Left lung (tissue), 10 donors: Measurements from ENCODE around the gene CAND2. TPM values are rescaled to one million over a fixed set of nuclear protein-coding genes. Genes with fewer than 3 reads are reported as not detected.
"Not testable (repeated sequence)": the region's sequence is repeated elsewhere in the genome, so short reads cannot be mapped to it uniquely, and the experiment has no call there.

Experiments
- ATAC-seq: fragments of 200-7000 bp; cut with Tn5 transposase; one replicate; pipeline ENCODE4 v1.9.1; 2020; ENCODE audit warnings: moderate library complexity
- DNase-seq, 4 donors: peaks; one replicate each; pipeline ENCODE4 v3.0.0-alpha.2; 2013 to 2020
- H3K27ac ChIP-seq, 2 donors: fragments of 200-600 bp; sonication (generic) in 1 of 2; one replicate each; pipeline versions ENCODE4 v1.5.0 to v1.8.0; 2020 to 2021
- H3K27me3 ChIP-seq, 2 donors: fragments of 200-600 bp; sonication (generic) in 1 of 2; one replicate each; pipeline versions ENCODE4 v1.5.0 to v1.8.0; 2020 to 2021
- H3K36me3 ChIP-seq, 2 donors: fragments of 200-600 bp; sonication (generic) in 1 of 2; one replicate each; pipeline versions ENCODE4 v1.5.0 to v1.8.0; 2020 to 2021
- H3K4me1 ChIP-seq, 2 donors: fragments of 200-600 bp; one replicate each; pipeline ENCODE4 v1.8.0; 2021
- H3K4me3 ChIP-seq, 2 donors: fragments of 200-600 bp; sonication (generic) in 1 of 2; one replicate each; pipeline versions ENCODE4 v1.5.0 to v1.8.0; 2020 to 2021; ENCODE audit warnings: mild to moderate bottlenecking in 1 of 2
- H3K9me3 ChIP-seq, 2 donors: fragments of 200-600 bp; sonication (generic) in 1 of 2; one replicate each; pipeline versions ENCODE4 v1.5.0 to v1.8.0; 2020 to 2021
- CTCF ChIP-seq, 2 donors: fragments of 200-600 bp; sonication (generic) in 1 of 2; IDR thresholded peaks; one replicate each; pipeline versions ENCODE4 v1.5.0 to v1.8.0; 2021; ENCODE audit warnings: antibody characterized with exemption in 2 of 2
- intact Hi-C, 2 donors: fragments of 100-400 bp; cut with DNase I; formaldehyde crosslinking; loops; one replicate each; pipeline versions ENCODE4 v1.11.2 to v1.14.2; 2022
- polyA plus RNA-seq, 6 donors: library from polyadenylated mRNA; unstranded; fragments of 120-200 nt; gene quantifications; one replicate each; pipeline ENCODE4 v1.2.1, GENCODE V29; 2013; ENCODE audit not compliant: insufficient read length in 6 of 6
- total RNA-seq, 2 donors: library from RNA; stranded (reverse); fragmentation: NEBNext Ultra II Directional; extraction: Animal tissue kit (Norgen Biotek cat#: 25700); gene quantifications; one replicate each; pipeline ENCODE4 v1.2.1, GENCODE V29; 2021
- donor health status: DM: no; HTN: yes; CAD: no.
- donor health status: DM: no; HTN: no; CAD: no.

Gene CAND2
- total and polyA plus RNA-seq, 8 donors, result 3.7 to 8.8 (median 6.8) TPM

DNA sequence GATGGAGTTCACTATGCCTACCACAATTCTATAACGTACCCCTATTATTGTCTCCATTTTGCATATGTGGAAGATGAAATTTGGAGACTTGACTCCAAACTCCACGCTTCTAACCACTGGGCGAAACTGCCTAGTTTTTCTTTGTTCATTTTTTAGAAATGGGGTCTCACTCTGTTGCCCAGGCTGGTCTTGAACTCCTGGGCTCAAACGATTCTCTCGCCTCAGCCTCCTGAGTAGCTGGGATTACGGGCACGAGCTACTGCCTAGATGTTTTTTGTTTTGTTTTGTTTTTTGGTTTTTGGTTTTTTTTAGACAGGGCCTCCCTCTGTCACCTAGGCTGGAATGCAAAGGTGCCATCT lies 45.5 kb downstream of the CAND2 start:
- intact Hi-C loops, result no loop called here
- peak in 1 of 2 donors; percentile 11 for TF ChIP-seq CTCF (IDR thresholded peaks at IDR 0.05)
- DNase-seq, result no peak
- Histone ChIP-seq H3K4me3 (peak overlapping the region in 1 of 2 donors; percentile 88), H3K27me3 (no peaks in the 10 kb centered on the region), H3K9me3 (no peaks in the 10 kb centered on the region), H3K4me1 (peaks cover 28 to 39% of the 10 kb centered on the region in 2 donors), H3K36me3 (peaks cover 0 to 32% of the 10 kb centered on the region in 2 donors), H3K27ac (peak overlapping the region; percentile 92 to 98)
- no peak for ATAC-seq

- TF ChIP-seq CTCF (IDR thresholded peaks at IDR 0.05), result no peak
- Histone ChIP-seq H3K9me3 (no peaks in the 10 kb centered on the region), H3K27me3 (no peaks in the 10 kb centered on the region), H3K4me1 (peaks cover 28 to 35% of the 10 kb centered on the region in 2 donors), H3K4me3 (no peak overlapping the region), H3K27ac (no peak overlapping the region), H3K36me3 (peaks cover 0 to 27% of the 10 kb centered on the region in 2 donors)
- DNase-seq, result no peak
- intact Hi-C loops, result no loop called here
- no peak for ATAC-seq
Observed at GRCh38 chr3:12842469-12842868, 46.0 kb downstream of the CAND2 start.

DNA sequence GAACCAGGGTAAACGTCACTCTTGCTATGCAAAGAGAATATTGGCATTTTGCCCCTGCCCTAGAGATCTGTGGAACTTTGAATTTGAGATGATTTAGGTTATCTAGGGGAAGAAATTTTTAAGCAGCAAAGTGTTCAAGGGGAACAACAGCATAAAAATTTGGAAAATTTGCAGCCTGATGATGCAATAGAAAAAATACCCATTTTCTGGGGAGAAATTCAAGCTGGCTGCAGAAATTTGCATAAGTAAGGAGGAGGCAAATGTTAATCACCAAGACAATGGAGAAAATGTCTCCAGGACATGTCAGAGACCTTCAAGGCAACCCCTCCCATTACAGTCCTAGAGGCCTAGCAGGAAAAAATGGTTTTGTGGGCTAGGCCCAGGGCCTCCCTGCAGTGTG lies 49.3 kb downstream of the CAND2 start:
- no peaks in the 10 kb centered on the region for H3K27me3 ChIP-seq
- intact Hi-C loops, result no loop called here
- TF ChIP-seq CTCF (IDR thresholded peaks at IDR 0.05), result no peak
- no peak overlapping the region for H3K27ac ChIP-seq
- ATAC-seq (no peak), DNase-seq (no peak)
- H3K9me3 ChIP-seq, result no peaks in the 10 kb centered on the region
- H3K36me3 ChIP-seq, result no peaks in the 10 kb centered on the region
- no peak overlapping the region for H3K4me3 ChIP-seq
- H3K4me1 ChIP-seq, result peaks cover 0 to 3% of the 10 kb centered on the region in 2 donors

- intact Hi-C loops, result no loop called here
Observed at GRCh38 chr3:12852201-12852600, 55.7 kb downstream of the CAND2 start.

GRCh38 chr3:12853847-12854246 lies 57.4 kb downstream of the CAND2 start:
- peaks cover 0 to 10% of the 10 kb centered on the region in 2 donors for H3K27me3 ChIP-seq
- DNase-seq, H3K9me3 ChIP-seq, intact Hi-C loops, ATAC-seq, H3K4me3 ChIP-seq, H3K27ac ChIP-seq, H3K36me3 ChIP-seq, H3K4me1 ChIP-seq: not testable (repeated sequence)

More at GRCh38 chr3:12852201-12852600, 55.7 kb downstream of the CAND2 start:
- no peak overlapping the region for H3K4me3 ChIP-seq
- H3K4me1 ChIP-seq, result no peaks in the 10 kb centered on the region
- H3K36me3 ChIP-seq, result no peaks in the 10 kb centered on the region
- no peaks in the 10 kb centered on the region for H3K9me3 ChIP-seq
- TF ChIP-seq CTCF (IDR thresholded peaks at IDR 0.05), result no peak
- DNase-seq (no peak), ATAC-seq (no peak)
- peaks cover 0 to 10% of the 10 kb centered on the region in 2 donors for H3K27me3 ChIP-seq
- no peak overlapping the region for H3K27ac ChIP-seq

DNA sequence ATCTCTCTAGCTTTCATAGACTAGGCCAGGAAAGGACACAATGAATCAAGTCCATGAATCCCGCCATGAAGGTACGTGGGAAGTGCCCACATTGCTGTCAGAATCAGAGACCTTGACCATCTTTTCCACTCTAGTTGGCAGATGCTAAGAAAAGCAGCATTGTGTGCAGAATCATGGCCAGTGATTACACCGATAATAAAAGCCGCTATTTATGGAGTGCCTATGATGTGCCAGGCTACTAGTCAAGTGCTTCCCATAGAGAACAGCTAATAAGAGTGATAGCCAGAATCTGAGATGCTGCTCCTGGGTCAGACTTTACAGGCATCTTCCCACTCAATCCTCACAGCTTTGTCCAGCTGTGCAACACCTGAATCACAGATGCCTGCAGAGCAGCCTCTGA lies 58.1 kb downstream of the CAND2 start:
- no peaks in the 10 kb centered on the region for H3K36me3 ChIP-seq
- no peaks in the 10 kb centered on the region for H3K9me3 ChIP-seq
- H3K4me3 ChIP-seq, result no peak overlapping the region
- TF ChIP-seq CTCF (IDR thresholded peaks at IDR 0.05), result no peak
- H3K27ac ChIP-seq, result no peak overlapping the region
- DNase-seq, result no peak
- intact Hi-C loops, result no loop called here
- ATAC-seq, result no peak
- no peaks in the 10 kb centered on the region for H3K4me1 ChIP-seq
- peaks cover 0 to 10% of the 10 kb centered on the region in 2 donors for H3K27me3 ChIP-seq
